Nephron (organoid): ENCODE results near the gene ANP32A.

Experiments used
- H3K27ac Mint-ChIP-seq, 3 experiments: 2 replicates each; pipeline ENCODE4 v1.8.0; 2020; ENCODE audit warnings: mixed read lengths in 3 of 3, mild to moderate bottlenecking in 2 of 3, moderate library complexity in 1 of 3
- H3K27me3 Mint-ChIP-seq: 2 replicates; pipeline ENCODE4 v1.8.0; 2021; ENCODE audit warnings: low read depth, mild to moderate bottlenecking, moderate library complexity, mixed read lengths
- H3K36me3 Mint-ChIP-seq: 2 replicates; pipeline ENCODE4 v1.8.0; 2020; ENCODE audit warnings: low read depth, mixed read lengths
- H3K4me1 Mint-ChIP-seq: 2 replicates; pipeline ENCODE4 v1.8.0; 2020; ENCODE audit warnings: mixed read lengths
- H3K4me3 Mint-ChIP-seq, 3 experiments: 2 replicates each; pipeline ENCODE4 v1.8.0; 2020; ENCODE audit warnings: mild to moderate bottlenecking in 3 of 3, mixed read lengths in 3 of 3, moderate library complexity in 2 of 3
- H3K9me3 Mint-ChIP-seq: 2 replicates; pipeline ENCODE4 v1.8.0; 2020; ENCODE audit warnings: mixed read lengths
- TF ChIP-seq, protein P1 (sequence below), 3 experiments: fragments of 200-600 bp; sonication (generic); IDR thresholded peaks; one replicate each; pipeline ENCODE4 v1.5.0; 2021; ENCODE audit warnings: antibody characterized with exemption in 3 of 3; ENCODE audit not compliant: unreplicated experiment in 3 of 3

The ANP32A gene

DNA sequence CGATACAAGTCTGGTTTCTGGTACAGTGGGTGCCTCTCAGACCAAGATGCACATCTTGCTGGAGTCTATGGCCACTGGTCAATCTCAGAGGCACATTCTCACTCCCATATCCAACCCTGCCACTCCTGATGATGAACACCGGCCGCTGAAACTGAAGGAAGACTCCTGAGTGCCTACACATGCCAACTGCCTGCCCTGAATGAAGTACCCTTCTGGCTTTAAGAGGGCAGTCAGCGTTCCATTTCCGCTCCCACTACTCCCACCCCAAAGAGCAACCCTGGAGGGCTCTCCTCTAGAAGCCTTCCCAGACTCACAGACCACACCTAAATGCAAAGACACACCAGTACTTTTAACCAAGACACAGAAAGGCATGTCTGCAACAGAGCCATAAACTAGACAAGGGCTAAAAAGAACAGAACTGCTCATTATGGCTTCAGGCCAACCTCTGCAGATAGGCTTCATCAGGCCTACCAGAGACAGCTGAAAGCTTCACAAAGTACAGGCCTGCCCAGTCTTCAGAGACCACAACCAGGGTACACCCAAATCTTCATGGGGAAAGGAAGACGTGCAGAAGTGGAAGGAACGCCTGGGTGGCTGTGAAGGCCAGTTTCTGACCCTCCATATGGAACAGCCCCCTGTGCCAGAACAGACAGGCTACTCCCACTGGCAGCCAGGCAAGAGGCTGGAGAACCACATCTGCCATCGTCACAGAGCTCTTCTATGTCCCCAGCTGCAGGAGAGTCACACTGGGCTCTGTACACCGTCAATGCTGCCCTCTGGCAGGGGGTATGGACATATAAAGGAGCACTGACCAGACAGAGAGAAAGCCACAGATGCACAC is 14.3 kb downstream of the ANP32A start:
- peaks cover 63% of the 10 kb centered on the region for H3K4me1 Mint-ChIP-seq
- H3K27me3 Mint-ChIP-seq = no peaks in the 10 kb centered on the region
- TF ChIP-seq, protein P1, sequence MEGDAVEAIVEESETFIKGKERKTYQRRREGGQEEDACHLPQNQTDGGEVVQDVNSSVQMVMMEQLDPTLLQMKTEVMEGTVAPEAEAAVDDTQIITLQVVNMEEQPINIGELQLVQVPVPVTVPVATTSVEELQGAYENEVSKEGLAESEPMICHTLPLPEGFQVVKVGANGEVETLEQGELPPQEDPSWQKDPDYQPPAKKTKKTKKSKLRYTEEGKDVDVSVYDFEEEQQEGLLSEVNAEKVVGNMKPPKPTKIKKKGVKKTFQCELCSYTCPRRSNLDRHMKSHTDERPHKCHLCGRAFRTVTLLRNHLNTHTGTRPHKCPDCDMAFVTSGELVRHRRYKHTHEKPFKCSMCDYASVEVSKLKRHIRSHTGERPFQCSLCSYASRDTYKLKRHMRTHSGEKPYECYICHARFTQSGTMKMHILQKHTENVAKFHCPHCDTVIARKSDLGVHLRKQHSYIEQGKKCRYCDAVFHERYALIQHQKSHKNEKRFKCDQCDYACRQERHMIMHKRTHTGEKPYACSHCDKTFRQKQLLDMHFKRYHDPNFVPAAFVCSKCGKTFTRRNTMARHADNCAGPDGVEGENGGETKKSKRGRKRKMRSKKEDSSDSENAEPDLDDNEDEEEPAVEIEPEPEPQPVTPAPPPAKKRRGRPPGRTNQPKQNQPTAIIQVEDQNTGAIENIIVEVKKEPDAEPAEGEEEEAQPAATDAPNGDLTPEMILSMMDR (IDR thresholded peaks at IDR 0.05; ENCODE audit: unreplicated experiment in 3 of 3) = no peak
- peak overlapping the region; percentile 7 to 66 (median 47) for H3K27ac Mint-ChIP-seq
- H3K9me3 Mint-ChIP-seq = no peaks in the 10 kb centered on the region
- H3K36me3 Mint-ChIP-seq = peaks cover 25% of the 10 kb centered on the region
- H3K4me3 Mint-ChIP-seq = no peak overlapping the region

DNA sequence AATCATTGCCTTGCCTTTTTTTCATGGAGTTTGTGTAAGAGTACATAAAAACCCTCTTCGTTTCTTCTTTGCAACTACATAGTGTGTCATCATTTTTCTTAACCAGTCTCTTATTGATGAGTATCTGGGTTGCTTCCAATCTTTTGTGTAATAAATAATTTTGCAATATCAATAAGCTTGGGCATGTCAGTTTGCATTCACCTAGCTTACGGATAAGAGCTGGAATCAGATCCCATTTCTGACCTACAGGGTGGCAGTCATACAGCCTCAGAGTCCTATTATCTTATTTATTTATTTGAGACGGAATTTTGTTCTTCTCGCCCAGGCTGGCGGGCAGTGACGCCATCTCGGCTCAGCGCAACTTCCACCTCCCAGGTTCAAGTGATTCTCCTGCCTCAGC is 18.3 kb downstream of the ANP32A start:
- Mint-ChIP-seq H3K27ac (no peak overlapping the region), H3K4me3 (no peak overlapping the region), H3K4me1 (peaks cover 50% of the 10 kb centered on the region), H3K27me3 (no peaks in the 10 kb centered on the region), H3K9me3 (no peaks in the 10 kb centered on the region), H3K36me3 (peaks cover 4% of the 10 kb centered on the region)
- TF ChIP-seq, protein P1 (IDR thresholded peaks at IDR 0.05; ENCODE audit: unreplicated experiment in 3 of 3) = no peak

DNA sequence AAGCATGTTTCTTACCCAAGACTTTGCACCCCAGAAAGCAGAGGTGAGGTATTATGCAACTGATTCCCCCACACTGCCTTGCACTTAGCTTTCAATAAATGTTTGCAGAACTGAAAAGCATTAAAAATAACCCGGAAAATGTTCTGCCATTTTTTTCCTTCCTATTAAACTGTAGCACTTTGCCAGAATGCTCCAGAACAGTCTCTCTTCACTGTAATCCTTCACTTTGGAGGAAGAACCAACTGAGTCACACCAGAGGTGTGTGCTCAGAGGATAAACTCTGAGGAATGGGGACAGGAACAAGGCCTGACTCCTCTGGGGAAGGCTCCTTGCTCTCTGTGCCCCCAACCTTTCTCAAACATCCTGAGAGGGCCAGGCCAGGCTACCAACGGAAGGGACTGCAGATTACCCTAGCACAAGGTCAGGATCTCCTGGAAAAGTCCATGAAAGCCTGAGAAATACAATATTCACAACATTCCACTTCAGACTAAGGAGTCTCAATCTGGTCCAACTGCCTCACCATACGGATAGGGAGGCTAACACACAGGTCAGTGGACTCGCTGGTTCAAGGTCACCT is 19.0 kb downstream of the ANP32A start:
- H3K9me3 Mint-ChIP-seq = no peaks in the 10 kb centered on the region
- TF ChIP-seq, protein P1 (IDR thresholded peaks at IDR 0.05; ENCODE audit: unreplicated experiment in 3 of 3) = no peak
- H3K4me1 Mint-ChIP-seq = peaks cover 50% of the 10 kb centered on the region
- no peak overlapping the region for H3K27ac Mint-ChIP-seq
- H3K4me3 Mint-ChIP-seq = no peak overlapping the region
- no peaks in the 10 kb centered on the region for H3K27me3 Mint-ChIP-seq
- peaks cover 4% of the 10 kb centered on the region for H3K36me3 Mint-ChIP-seq

DNA sequence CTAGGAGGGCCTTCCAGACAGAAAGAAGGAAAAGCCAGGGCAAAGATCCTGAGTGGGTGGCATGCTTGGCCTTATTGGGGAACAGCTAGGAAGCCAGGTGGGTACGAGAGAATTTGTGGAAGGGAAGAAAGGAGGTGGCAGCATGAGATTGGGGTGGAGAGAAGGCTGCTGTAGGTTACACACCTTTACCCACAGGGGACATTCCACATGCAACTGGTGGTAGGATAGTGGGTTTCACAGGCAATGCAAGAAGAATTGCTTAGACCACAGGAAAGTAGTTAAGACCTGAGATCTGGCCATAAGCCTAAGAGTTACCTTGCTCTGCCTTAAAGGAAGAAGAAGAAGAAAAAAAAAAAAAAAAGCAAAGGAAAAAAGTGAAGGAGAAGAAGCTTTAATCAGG is 19.8 kb downstream of the ANP32A start:
- peaks cover 4% of the 10 kb centered on the region for H3K36me3 Mint-ChIP-seq
- H3K27ac Mint-ChIP-seq = no peak overlapping the region
- no peak overlapping the region for H3K4me3 Mint-ChIP-seq
- H3K9me3 Mint-ChIP-seq = no peaks in the 10 kb centered on the region
- TF ChIP-seq, protein P1 (IDR thresholded peaks at IDR 0.05; ENCODE audit: unreplicated experiment in 3 of 3) = no peak
- peaks cover 49% of the 10 kb centered on the region for H3K4me1 Mint-ChIP-seq
- no peaks in the 10 kb centered on the region for H3K27me3 Mint-ChIP-seq

DNA sequence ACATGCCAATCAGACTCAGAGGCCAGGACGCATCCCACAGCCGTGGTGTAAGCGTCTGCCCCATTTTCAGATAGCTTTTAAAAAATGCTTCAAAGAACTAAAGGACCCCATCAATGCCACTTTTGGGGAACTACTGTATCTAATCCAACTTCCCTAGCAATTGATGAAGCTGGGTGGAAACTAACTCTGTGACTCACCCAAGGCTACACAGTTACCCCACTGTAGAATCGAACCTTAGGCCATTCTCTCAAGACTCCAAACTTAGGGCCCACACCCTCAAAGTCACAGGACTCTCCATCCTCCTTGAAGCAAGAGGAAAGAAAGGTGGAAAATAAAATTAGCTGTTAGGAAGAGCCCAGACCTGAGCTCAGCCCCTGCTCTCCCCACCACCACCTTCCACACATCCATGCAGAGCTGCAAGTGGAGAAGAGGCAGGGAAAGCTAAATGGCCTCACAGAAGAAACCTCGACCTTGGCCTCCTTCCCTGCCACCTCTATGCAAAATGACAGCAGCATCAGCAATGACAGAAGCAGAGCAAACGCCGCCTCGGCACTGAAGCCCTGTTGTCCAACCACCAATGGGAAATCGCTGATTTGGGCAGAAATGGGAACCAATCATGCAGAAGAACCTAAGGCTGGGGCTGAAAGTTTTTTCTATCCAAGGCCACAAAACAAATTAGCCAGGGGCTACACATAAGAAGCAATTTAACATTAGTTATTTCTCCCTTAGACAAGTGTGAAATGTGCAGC is 22.2 kb downstream of the ANP32A start:
- H3K27ac Mint-ChIP-seq = peak overlapping the region in 2 of 3 experiments; percentile 21 to 55
- H3K27me3 Mint-ChIP-seq = no peaks in the 10 kb centered on the region

More for the DNA sequence above, 22.2 kb downstream of the ANP32A start:
- Mint-ChIP-seq H3K9me3 (no peaks in the 10 kb centered on the region), H3K4me1 (peaks cover 65% of the 10 kb centered on the region), H3K36me3 (peaks cover 4% of the 10 kb centered on the region), H3K4me3 (no peak overlapping the region)
- TF ChIP-seq, protein P1 (IDR thresholded peaks at IDR 0.05; ENCODE audit: unreplicated experiment in 3 of 3) = no peak
